ENCODE data around the gene HOXD9. TPM values are rescaled to one million over a fixed set of nuclear protein-coding genes. Genes with fewer than 3 reads are reported as not detected.

Gene HOXD9
- polyA plus RNA-seq, 1 donor from 2014 or later, result not detected

- Histone ChIP-seq H3K4me2 (ENCODE audit: low read length) (no peak overlapping the region), H3K27me3 (ENCODE audit: insufficient read depth, low read depth, low read length) (peaks cover 100% of the 10 kb centered on the region), H3F3A (ENCODE audit: insufficient read depth, low read length, poor library complexity, severe bottlenecking) (no peaks in the 10 kb centered on the region), H3K4me3 (ENCODE audit: low read length) (no peak overlapping the region), H3K9me3 (ENCODE audit: low read length) (peaks cover 23% of the 10 kb centered on the region), H3K36me3 (ENCODE audit: insufficient read depth, low read length) (no peaks in the 10 kb centered on the region), H3K27ac (ENCODE audit: low read length) (no peak overlapping the region), H4K20me1 (ENCODE audit: insufficient read depth) (no peaks in the 10 kb centered on the region), H3K79me2 (replicated peaks; ENCODE audit: insufficient read depth, low read length) (no peaks in the 10 kb centered on the region), H3K9me2 (ENCODE audit: insufficient read depth, low read length) (no peaks in the 10 kb centered on the region), H2AFZ (ENCODE audit: low read depth, low read length) (no peak overlapping the region), H3K9ac (ENCODE audit: low read length) (no peak overlapping the region)
- TF ChIP-seq SMC3 (conservative IDR thresholded peaks at IDR 0.05; ENCODE audit: poor library complexity), result no peak
- TF ChIP-seq RAD21 (conservative IDR thresholded peaks at IDR 0.05), result no peak
- TF ChIP-seq EP300 (conservative IDR thresholded peaks at IDR 0.05; ENCODE audit: poor library complexity, severe bottlenecking), result no peak
- TF ChIP-seq MXI1 (conservative IDR thresholded peaks at IDR 0.05; ENCODE audit: poor library complexity, severe bottlenecking), result no peak
- TF ChIP-seq, protein P1, sequence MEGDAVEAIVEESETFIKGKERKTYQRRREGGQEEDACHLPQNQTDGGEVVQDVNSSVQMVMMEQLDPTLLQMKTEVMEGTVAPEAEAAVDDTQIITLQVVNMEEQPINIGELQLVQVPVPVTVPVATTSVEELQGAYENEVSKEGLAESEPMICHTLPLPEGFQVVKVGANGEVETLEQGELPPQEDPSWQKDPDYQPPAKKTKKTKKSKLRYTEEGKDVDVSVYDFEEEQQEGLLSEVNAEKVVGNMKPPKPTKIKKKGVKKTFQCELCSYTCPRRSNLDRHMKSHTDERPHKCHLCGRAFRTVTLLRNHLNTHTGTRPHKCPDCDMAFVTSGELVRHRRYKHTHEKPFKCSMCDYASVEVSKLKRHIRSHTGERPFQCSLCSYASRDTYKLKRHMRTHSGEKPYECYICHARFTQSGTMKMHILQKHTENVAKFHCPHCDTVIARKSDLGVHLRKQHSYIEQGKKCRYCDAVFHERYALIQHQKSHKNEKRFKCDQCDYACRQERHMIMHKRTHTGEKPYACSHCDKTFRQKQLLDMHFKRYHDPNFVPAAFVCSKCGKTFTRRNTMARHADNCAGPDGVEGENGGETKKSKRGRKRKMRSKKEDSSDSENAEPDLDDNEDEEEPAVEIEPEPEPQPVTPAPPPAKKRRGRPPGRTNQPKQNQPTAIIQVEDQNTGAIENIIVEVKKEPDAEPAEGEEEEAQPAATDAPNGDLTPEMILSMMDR (IDR thresholded peaks at IDR 0.05; ENCODE audit: poor library complexity, severe bottlenecking), result no peak
- no peak for TF ChIP-seq POLR2AphosphoS5 (IDR thresholded peaks at IDR 0.05)
- no peak for TF ChIP-seq EZH2 (IDR thresholded peaks at IDR 0.05; ENCODE audit: borderline replicate concordance, insufficient read depth, low read length, poor library complexity, severe bottlenecking)
- no peak for TF ChIP-seq TAF1 (IDR thresholded peaks at IDR 0.05; ENCODE audit: low read depth)
- TF ChIP-seq, protein P2, sequence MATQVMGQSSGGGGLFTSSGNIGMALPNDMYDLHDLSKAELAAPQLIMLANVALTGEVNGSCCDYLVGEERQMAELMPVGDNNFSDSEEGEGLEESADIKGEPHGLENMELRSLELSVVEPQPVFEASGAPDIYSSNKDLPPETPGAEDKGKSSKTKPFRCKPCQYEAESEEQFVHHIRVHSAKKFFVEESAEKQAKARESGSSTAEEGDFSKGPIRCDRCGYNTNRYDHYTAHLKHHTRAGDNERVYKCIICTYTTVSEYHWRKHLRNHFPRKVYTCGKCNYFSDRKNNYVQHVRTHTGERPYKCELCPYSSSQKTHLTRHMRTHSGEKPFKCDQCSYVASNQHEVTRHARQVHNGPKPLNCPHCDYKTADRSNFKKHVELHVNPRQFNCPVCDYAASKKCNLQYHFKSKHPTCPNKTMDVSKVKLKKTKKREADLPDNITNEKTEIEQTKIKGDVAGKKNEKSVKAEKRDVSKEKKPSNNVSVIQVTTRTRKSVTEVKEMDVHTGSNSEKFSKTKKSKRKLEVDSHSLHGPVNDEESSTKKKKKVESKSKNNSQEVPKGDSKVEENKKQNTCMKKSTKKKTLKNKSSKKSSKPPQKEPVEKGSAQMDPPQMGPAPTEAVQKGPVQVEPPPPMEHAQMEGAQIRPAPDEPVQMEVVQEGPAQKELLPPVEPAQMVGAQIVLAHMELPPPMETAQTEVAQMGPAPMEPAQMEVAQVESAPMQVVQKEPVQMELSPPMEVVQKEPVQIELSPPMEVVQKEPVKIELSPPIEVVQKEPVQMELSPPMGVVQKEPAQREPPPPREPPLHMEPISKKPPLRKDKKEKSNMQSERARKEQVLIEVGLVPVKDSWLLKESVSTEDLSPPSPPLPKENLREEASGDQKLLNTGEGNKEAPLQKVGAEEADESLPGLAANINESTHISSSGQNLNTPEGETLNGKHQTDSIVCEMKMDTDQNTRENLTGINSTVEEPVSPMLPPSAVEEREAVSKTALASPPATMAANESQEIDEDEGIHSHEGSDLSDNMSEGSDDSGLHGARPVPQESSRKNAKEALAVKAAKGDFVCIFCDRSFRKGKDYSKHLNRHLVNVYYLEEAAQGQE (IDR thresholded peaks at IDR 0.05; ENCODE audit: borderline replicate concordance), result no peak
Measured at GRCh38 chr2:176163672-176164056, 41.1 kb downstream of the HOXD9 start.

DNA sequence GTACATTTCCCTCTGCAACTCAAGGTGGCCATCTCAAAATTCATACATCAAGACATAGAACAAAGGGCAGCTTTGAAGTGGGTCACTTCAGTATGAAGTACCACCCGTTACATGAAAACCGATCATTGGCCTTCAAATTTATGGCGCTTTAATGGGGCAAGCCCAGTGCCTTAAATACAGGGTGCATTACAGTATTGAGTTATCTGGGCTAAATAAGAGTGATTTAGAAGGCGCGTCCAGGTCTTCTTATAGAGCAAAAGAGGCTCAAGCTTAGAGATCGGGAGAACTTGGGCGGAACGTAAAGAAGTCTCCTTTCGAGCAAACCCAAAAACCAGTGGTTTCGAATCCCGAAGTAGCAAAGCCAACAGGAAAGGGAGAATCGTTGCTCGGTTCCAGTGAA lies 41.7 kb downstream of the HOXD9 start:
- no peak overlapping the region for H3K4me2 ChIP-seq (ENCODE audit: low read length)
- H2AFZ ChIP-seq (ENCODE audit: low read depth, low read length), result no peak overlapping the region
- H3K9me3 ChIP-seq (ENCODE audit: low read length), result peaks cover 23% of the 10 kb centered on the region
- H3K9me2 ChIP-seq (ENCODE audit: insufficient read depth, low read length), result no peaks in the 10 kb centered on the region
- no peaks in the 10 kb centered on the region for H3K36me3 ChIP-seq (ENCODE audit: insufficient read depth, low read length)
- no peak overlapping the region for H3K4me3 ChIP-seq (ENCODE audit: low read length)
- no peaks in the 10 kb centered on the region for H3F3A ChIP-seq (ENCODE audit: insufficient read depth, low read length, poor library complexity, severe bottlenecking)
- H3K27me3 ChIP-seq (ENCODE audit: insufficient read depth, low read depth, low read length), result peaks cover 100% of the 10 kb centered on the region
- no peaks in the 10 kb centered on the region for H4K20me1 ChIP-seq (ENCODE audit: insufficient read depth)
- TF ChIP-seq, protein P2 (IDR thresholded peaks at IDR 0.05; ENCODE audit: borderline replicate concordance), result no peak
- TF ChIP-seq EZH2 (IDR thresholded peaks at IDR 0.05; ENCODE audit: borderline replicate concordance, insufficient read depth, low read length, poor library complexity, severe bottlenecking) (no peak), SMC3 (conservative IDR thresholded peaks at IDR 0.05; ENCODE audit: poor library complexity) (no peak), RAD21 (conservative IDR thresholded peaks at IDR 0.05) (no peak), EP300 (conservative IDR thresholded peaks at IDR 0.05; ENCODE audit: poor library complexity, severe bottlenecking) (no peak), POLR2AphosphoS5 (IDR thresholded peaks at IDR 0.05) (no peak), MXI1 (conservative IDR thresholded peaks at IDR 0.05; ENCODE audit: poor library complexity, severe bottlenecking) (no peak), TAF1 (IDR thresholded peaks at IDR 0.05; ENCODE audit: low read depth) (no peak)
- TF ChIP-seq, protein P1 (IDR thresholded peaks at IDR 0.05; ENCODE audit: poor library complexity, severe bottlenecking), result no peak
- H3K27ac ChIP-seq (ENCODE audit: low read length), result no peak overlapping the region
- H3K9ac ChIP-seq (ENCODE audit: low read length), result no peak overlapping the region
- H3K79me2 ChIP-seq (replicated peaks; ENCODE audit: insufficient read depth, low read length), result no peaks in the 10 kb centered on the region

Measured in neural cell (in vitro differentiated cells).